DMS153 (cell line): ENCODE results near the gene WDR18.

Experiments used
- DNase-seq: peaks from one replicate; lab custom pipeline; 2025; lab: John Stamatoyannopoulos, UW

The WDR18 gene

DNA sequence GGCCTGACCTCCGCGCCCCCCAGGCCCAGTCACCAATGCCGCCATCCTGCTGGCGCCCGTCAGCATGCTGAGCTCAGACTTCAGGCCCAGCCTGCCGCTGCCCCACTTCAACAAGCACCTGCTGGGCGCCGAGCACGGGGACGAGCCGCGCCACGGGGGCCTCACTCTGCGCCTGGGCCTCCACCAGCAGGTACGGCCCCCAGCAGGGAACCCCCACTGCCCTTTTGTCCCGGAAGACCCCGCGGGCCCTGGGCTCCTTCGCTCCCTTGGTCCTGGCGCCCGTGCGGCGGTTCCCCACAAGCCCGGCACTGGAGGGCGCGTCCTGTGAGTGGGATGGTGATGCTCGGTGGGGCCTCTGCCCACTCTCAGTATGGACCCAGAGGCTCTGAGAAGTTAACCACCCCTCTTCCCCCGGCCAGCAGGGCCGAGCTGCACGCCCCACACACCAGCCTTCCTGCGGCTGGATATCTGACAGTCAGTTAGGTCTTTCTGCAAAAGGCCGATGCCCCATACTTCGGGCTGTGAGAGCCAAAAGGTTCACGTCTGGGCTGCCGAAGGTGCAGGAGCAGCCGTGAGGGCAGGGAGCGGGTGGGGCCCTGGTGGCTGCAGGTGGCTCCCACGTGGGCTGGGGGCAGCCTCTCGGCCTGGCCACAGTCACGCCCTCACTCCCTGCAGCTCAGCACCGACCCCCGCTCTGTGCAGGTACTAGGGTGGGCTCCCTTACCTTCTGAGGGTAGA, 8.0 kb downstream of the WDR18 start:
- DNase-seq = no peak

GRCh38 chr19:992670-993055, 8.5 kb downstream of the WDR18 start:
- no peak for DNase-seq

- DNase-seq = no peak
These were observed 9.3 kb downstream of the WDR18 start for GRCh38 chr19:993361-993830.

- DNase-seq = no peak
These were observed 9.8 kb downstream of the WDR18 start for GRCh38 chr19:993831-994393.

DNA sequence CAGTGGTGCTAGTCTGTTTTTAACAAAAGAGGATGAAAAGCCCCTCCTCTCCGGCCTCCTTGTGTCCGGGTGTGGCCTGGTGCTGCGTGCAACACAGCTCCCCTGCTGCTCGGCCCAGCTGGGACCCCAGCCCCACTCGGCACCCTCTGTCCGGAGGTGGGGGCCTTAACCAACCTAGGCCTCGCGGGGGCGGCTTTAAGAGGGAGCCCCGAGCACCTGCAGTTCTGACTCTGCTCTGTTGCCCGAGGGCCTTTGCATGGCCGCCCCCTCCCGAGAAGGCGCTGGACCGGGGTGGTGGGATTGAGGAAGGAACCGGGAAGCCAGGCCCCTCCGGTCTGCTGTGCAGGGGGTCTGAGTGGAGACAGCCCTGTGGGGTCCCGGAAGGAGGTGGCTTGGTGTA, 10.4 kb downstream of the WDR18 start:
- no peak for DNase-seq

DNA sequence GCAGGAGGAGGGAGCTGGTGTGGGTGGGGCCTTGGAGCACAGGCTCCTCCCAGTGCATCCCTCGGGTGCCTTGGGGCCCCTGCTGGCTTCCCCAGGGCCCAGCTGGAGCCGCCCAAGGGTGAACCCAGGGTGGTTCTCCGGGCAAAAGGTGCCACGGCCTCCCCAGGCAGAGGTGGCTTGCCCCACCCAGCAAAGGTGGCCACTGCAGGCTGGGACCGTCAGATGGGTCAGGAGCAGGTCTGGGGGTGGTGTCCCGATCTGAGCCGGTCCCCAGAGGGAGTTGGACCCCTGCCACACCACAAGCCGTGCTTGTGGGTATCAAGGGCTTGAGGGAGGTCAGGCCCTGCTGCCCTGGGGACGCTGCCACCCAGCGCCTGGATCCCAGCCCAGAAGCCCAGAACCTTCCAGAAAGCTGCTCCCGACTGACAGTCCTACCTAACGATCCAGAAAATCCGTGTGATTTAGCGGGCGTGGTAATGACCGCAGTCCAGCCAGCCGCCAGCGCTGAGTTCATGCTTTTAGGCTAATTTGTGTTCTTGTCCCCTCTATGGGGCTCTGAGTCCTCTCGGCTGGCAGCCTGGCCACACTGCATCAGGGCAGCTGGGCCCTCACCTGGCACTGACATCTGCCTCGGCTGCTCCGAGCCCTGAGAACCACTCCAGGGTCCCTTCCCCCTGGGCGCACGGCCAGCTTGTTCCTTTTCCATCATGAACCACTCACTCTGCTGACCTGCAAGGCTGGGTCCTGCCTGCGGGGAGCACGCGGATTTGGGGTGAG, 11.1 kb downstream of the WDR18 start:
- DNase-seq = no peak

- no peak for DNase-seq
These were observed 12.1 kb downstream of the WDR18 start for GRCh38 chr19:996051-996838.

DNA sequence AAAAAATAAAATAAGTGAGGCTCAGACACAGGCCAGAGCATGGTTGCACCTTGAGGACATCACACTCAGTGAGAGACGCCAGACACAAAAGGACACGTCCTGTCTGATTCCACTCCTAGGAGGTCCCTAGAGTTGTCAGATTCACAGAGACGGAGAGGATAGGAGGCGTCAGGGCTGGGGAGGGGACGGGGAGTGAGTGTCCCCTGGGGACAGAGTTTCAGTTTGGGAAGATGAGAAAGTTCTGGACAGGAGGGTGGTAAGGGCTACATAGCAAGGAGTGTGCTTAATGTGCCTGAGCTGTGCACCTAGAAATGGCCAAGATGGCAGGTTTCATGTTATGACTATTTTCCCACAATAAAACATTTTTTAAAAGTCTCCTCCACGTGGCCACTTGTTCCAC, 13.9 kb downstream of the WDR18 start:
- DNase-seq = no peak

- no peak for DNase-seq
These were observed 15.2 kb downstream of the WDR18 start for GRCh38 chr19:999379-999719.

DNA sequence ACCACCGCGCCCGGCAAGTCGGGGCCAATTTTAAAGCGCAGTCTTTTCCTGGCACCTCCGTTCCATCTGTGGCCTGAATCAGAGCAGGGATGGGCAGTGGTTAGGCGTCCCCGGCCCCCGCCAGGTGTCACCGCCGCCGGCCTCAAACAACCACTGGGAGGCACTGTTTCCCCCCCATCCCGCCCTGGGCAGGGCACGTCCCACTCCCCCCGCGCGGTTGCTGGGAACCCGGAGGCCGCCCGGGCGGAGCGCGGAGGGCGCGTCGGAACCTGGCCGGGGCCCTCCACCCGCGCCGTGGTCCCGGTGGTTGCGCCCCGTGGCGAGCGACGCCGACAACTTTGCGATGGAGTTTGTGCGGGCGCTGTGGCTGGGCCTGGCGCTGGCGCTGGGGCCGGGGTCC, 15.9 kb downstream of the WDR18 start, which contains the start of gene GRIN3B:
Gene GRIN3B (plus strand): TSS at position 325 of the 400 bp plus-strand sequence. CDS start 19 bp downstream, at position 344.
- DNase-seq = no peak

DNA sequence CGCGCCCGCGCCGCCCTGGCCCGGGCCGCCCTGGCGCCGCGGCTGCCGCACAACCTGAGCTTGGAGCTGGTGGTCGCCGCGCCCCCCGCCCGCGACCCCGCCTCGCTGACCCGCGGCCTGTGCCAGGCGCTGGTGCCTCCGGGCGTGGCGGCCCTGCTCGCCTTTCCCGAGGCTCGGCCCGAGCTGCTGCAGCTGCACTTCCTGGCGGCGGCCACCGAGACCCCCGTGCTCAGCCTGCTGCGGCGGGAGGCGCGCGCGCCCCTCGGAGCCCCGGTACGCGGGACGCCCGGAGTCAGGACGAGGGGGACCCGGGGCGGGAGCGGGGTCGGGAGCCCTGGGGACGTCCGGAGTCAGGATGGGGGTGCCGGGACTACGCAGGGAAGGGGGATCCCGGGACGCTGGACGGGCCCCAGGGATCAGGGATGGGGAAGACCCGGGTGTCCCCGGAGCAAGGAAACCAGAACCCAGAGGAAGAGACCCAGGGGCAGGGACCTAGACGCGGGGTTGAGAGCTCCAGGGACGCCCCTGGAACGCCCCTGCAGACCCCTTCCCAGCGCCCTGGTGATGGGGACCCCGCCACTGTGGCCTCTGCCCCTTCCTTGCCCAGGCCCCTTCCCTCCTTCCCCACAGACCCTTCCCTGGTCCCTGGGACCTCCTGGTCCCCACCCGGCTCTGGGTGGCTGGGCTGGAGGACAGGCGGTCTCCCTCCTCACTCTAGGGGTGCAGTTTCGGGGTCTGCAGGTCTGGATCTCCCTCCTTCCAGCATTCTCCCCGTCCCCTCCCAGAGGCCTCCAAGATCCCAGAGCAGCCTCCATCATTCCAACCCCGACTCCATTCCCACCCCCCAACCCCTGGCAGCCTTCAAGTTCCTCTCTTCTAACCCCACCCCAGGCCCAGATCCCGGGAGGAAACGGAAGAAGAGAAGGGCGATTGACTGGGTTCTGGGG, 16.7 kb downstream of the WDR18 start:
- DNase-seq = no peak

DNA sequence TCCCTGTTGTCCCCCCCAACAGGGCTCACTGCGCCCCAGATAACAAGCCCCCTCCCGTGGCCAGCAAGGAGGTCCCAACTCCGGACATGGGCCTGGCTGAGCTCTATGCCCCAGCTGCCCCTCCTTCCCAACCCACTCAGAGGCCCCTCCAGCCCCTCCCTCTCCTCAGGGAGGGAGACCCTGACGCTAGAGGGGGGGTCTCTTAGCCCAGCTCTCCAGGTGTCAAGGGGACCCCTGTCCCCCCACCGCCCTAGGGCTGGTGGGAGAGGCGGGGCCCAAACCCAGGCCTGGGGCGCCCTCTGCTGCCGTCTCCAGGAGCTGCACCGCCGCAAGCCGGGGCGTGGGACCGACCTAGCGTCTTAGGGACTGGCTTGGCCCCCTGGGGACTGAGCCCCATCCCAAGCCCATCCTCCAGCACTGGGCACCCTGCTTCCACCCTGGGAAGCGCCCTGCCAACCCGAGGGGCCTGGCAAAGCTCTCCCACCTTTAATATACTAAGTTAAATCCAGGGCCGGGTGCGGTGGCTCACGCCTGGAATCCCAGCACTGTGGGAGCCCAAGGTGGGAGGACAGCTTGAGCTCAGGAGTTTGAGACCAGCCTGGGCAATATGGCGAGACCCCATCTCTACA, 17.5 kb downstream of the WDR18 start:
- no peak for DNase-seq

DNA sequence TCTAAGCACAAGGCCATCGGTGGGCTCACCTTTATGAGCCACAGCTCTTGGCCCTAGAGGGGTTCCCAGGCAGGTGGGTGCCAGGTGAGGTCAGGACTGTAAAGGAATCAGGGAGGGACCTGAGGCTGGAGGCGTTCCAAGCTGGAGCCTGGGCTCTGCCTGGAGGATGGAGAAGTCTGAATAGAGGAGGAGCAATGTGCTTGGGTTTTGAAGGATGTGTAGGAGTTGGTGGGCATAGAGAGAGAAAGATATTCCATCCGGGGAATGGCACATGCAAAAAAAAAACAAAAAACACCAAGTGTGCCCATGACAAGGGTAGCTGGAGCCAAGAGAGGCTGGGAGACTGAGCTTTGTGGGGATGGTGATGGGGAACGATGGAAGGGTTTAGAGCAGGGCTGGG, 18.5 kb downstream of the WDR18 start:
- DNase-seq = no peak

- DNase-seq = no peak
These were observed 19.1 kb downstream of the WDR18 start for GRCh38 chr19:1003283-1003682.

DNA sequence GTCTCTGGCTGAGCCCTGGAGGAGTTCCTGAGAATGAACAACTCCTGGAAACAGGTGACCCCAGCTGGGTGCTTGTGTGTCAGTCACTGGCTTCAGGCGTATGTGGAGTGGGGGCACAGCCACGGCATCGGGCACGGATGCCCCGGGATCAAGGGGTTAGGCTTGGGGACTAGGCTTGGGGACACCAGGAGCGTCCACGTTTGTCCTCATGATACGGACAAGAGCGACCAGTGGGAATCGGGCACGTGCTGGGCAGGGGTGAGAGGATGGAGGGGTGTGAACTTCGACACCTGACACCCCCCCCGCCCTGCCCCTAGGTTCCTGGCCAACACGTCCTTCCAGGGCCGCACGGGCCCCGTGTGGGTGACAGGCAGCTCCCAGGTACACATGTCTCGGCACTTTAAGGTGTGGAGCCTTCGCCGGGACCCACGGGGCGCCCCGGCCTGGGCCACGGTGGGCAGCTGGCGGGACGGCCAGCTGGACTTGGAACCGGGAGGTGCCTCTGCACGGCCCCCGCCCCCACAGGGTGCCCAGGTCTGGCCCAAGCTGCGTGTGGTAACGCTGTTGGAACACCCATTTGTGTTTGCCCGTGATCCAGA, 20.2 kb downstream of the WDR18 start:
- DNase-seq = no peak

DNA sequence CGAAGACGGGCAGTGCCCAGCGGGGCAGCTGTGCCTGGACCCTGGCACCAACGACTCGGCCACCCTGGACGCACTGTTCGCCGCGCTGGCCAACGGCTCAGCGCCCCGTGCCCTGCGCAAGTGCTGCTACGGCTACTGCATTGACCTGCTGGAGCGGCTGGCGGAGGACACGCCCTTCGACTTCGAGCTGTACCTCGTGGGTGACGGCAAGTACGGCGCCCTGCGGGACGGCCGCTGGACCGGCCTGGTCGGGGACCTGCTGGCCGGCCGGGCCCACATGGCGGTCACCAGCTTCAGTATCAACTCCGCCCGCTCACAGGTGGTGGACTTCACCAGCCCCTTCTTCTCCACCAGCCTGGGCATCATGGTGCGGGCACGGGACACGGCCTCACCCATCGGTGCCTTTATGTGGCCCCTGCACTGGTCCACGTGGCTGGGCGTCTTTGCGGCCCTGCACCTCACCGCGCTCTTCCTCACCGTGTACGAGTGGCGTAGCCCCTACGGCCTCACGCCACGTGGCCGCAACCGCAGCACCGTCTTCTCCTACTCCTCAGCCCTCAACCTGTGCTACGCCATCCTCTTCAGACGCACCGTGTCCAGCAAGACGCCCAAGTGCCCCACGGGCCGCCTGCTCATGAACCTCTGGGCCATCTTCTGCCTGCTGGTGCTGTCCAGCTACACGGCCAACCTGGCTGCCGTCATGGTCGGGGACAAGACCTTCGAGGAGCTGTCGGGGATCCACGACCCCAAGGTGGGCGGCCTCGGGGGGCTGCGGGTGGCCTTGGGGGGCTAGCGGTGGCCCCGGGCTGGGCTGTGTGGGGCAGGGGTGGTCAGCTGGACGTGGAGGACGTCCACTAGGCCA, 20.9 kb downstream of the WDR18 start:
- no peak for DNase-seq

GRCh38 chr19:1006711-1007398, 22.7 kb downstream of the WDR18 start:
- DNase-seq = no peak

DNA sequence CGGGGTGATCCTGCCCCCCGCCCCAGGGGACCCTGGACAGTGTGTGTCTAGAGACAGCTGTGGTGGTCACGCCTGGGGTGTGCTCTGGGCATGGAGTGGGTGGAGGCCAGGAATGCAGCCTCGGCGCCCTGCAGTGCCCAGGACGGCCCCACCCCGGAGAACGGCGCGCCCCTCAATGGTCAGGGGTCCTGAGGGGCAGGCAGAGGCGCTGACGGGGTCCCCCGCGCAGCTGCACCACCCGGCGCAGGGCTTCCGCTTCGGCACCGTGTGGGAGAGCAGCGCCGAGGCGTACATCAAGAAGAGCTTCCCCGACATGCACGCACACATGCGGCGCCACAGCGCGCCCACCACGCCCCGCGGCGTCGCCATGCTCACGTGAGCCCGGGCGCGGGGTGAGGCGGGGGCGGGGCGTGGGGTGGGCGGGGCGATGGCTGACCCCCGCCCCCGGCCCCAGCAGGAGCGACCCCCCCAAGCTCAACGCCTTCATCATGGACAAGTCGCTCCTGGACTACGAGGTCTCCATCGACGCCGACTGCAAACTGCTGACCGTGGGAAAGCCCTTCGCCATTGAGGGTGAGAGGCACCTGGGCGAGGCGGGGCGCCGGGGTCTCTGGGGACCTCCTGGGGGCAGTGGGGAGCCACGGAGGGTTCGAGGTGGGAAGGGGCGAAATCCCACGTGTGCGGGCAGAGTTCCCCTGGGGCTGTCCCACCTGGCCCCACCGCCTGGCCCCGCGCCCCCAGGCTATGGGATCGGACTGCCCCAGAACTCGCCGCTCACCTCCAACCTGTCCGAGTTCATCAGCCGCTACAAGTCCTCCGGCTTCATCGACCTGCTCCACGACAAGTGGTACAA, 23.5 kb downstream of the WDR18 start:
- no peak for DNase-seq
